Measurements from ENCODE around the gene TSHZ3. TPM values are rescaled to one million over a fixed set of nuclear protein-coding genes. Genes with fewer than 3 reads are reported as not detected.

TSHZ3 gene
- total RNA-seq, 8 experiments from 2014 or later, result 2.2 to 22.2 (median 14.0) TPM

DNA sequence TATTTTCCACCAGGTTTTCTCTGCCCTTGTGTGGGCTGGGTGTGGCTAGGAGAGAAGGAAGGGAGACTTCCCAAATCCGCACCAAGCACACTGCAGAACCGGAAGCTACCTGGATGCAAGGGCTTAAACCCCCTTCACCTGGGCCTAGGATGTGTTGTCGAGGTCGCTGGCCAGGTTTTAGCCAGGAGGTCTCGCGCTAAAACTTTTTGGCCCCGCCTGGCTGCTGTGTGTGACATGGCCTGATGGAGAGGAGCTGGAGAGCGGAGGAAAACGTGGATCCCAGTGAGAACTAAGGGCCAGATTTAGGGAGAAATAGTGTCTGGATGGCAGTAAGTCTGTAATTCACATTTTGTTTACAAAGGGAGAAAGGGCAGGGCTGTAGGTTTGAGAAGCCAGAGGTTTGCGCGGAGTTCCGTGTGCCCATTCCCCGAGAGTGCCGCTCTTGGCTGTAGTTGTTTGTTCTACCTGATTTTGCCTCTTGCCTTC lies 3.1 kb upstream of the TSHZ3 start:
- H3K4me1 ChIP-seq (replicated peaks in 1 of 2), result peaks cover 27 to 34% of the 10 kb centered on the region in 2 donors
- peak overlapping the region; percentile 73 to 100 (median 84) for H3K4me3 ChIP-seq
- ATAC-seq (replicated peaks in 6 of 8), result no peak
- peak overlapping the region; percentile 64 to 92 for H3K27ac ChIP-seq
- WGBS, 10 experiments, result 47 to 100% (median 76%) methylated on average over 1 to 8 of the region's 14 CpGs; no CpG with 5 or more reads in 6 of the 10 experiments
- in situ Hi-C loops (cut with MboI; ENCODE audit: low pct_unique_long_range_greater_than_20kb in 2 of 9, low sequenced_read_pairs in 9 of 9, unreplicated experiment in 9 of 9), result no loop called here

GRCh38 chr19:31351855-31352195 lies 2.6 kb upstream of the TSHZ3 start:
- 2 to 32% (median 6%) methylated on average over 2 to 12 of the region's 29 CpGs; no CpG with 5 or more reads in 5 of the 10 experiments for WGBS, 10 experiments
- Histone ChIP-seq H3K4me3 (peak overlapping the region; percentile 73 to 100 (median 84)), H3K4me1 (replicated peaks in 1 of 2) (peaks cover 30 to 36% of the 10 kb centered on the region in 2 donors), H3K27ac (peak overlapping the region; percentile 64 to 92)
- in situ Hi-C loops (cut with MboI; ENCODE audit: low pct_unique_long_range_greater_than_20kb in 2 of 9, low sequenced_read_pairs in 9 of 9, unreplicated experiment in 9 of 9), result no loop called here
- peak in 5 of 8 experiments; percentile 1 to 49 (median 35) for ATAC-seq (replicated peaks in 6 of 8)

- in situ Hi-C loops (cut with MboI; ENCODE audit: low pct_unique_long_range_greater_than_20kb in 2 of 9, low sequenced_read_pairs in 9 of 9, unreplicated experiment in 9 of 9), result no loop called here
- Histone ChIP-seq H3K27ac (peak overlapping the region; percentile 85 to 92), H3K4me3 (peak overlapping the region; percentile 73 to 100 (median 84)), H3K4me1 (replicated peaks in 1 of 2) (peaks cover 36 to 42% of the 10 kb centered on the region in 2 donors)
- ATAC-seq (replicated peaks in 6 of 8), result peak; percentile 6 to 42 (median 18)
- 0 to 6% (median 0%) methylated on average over 3 to 31 of the region's 72 CpGs; no CpG with 5 or more reads in 1 of the 10 experiments for whole genome bisulfite sequencing, 10 experiments
Observed at GRCh38 chr19:31351056-31351854, 2.0 kb upstream of the TSHZ3 start.

- peak overlapping the region; percentile 85 to 92 for H3K27ac ChIP-seq
- in situ Hi-C loops (cut with MboI; ENCODE audit: low pct_unique_long_range_greater_than_20kb in 2 of 9, low sequenced_read_pairs in 9 of 9, unreplicated experiment in 9 of 9), result no loop called here
Observed at GRCh38 chr19:31350693-31351055, 1.4 kb upstream of the TSHZ3 start.

DNA sequence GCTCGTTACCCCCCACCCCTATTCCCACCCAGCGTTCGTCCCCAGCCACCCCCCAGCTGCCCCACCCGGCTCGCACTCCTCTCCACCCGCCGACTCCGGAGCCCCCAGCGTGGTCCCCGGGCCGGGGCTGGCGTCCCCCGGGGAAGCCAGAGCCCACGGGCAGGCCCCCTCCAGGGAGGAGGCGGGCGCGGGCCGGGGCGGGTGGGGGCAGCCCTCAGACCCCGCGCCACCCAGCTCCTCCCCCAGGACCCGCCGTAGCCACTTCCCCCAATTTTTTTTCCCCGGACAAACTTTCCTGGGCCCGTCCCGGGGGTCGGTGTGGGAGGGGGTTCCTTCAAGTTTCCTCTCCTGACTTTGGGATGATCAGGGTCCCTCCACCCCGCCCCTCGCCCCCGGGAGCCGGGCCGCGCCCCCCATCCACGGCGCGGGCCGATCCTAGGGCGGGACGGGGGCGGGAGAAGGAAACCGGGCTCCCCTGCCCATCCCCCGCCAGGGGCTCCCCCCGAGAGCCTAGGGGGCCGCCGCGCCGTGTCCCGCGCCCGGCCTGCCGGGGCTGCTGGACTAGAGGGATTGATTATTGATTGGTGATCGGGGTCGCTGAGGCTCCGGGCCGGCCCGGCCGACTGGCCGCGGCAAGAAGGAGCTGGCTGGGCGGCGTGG lies 927 bp upstream of the TSHZ3 start:
- ATAC-seq (replicated peaks in 6 of 8), result peak; percentile 1 to 29 (median 14)
- in situ Hi-C loops (cut with MboI; ENCODE audit: low pct_unique_long_range_greater_than_20kb in 2 of 9, low sequenced_read_pairs in 9 of 9, unreplicated experiment in 9 of 9), result no loop called here
- Histone ChIP-seq H3K4me1 (replicated peaks in 1 of 2) (peaks cover 40 to 41% of the 10 kb centered on the region in 2 donors), H3K4me3 (peak overlapping the region; percentile 73 to 100 (median 84)), H3K27ac (peak overlapping the region; percentile 85 to 92)
- no CpG with 5 or more reads among the region's 61 CpGs for WGBS, 10 experiments

More at GRCh38 chr19:31350693-31351055, 1.4 kb upstream of the TSHZ3 start:
- 0 to 6% (median 0%) methylated on average over 3 to 13 of the region's 63 CpGs; no CpG with 5 or more reads in 5 of the 10 experiments for WGBS, 10 experiments
- peak; percentile 15 to 66 (median 36) for ATAC-seq (replicated peaks in 6 of 8)
- H3K4me3 ChIP-seq, result peak overlapping the region; percentile 73 to 100 (median 84)
- peaks cover 38 to 43% of the 10 kb centered on the region in 2 donors for H3K4me1 ChIP-seq (replicated peaks in 1 of 2)

DNA sequence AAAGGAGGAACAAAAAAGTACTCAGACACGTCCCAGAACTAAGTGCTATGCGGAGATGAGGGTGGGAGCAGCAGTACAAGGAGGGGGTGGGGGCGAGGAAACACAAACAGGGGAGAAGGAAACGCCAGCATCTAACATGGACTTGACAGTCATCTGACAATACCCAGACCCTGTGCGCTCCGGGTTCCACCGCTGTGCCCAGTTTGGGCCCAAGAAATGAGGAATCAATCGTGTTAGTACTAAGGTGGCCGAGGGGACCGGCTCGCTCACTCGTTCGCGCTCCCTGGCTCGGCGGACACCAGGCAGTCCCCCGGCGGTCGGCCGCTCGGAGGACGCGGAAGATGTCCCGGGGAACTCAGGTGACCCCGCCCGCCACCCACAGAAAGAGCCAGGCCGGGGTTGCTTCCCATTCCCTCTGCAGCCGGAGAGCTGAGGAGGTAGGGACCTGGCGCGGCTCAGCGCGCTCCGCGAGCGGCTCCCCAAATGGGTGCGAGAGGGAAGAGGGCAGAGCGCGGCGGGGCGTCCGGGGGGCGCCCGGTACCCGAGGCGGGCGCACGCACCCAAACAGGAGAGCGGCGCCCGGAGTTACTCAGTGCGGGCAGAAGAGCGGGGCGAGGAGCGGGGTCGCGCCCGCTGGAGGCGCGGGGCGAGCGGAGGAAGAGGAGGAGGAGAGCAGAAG lies 616 bp downstream of the TSHZ3 start:
- 0 to 6% (median 1%) methylated on average over 2 to 14 of the region's 61 CpGs; no CpG with 5 or more reads in 4 of the 10 experiments for WGBS, 10 experiments
- H3K4me3 ChIP-seq, result peak overlapping the region; percentile 73 to 100 (median 84)
- in situ Hi-C loops (cut with MboI; ENCODE audit: low pct_unique_long_range_greater_than_20kb in 2 of 9, low sequenced_read_pairs in 9 of 9, unreplicated experiment in 9 of 9), result loop anchor here in 1 of 9 experiments (25.0 kb wide), 1 partner anchor 661 kb away; no protein-coding TSS in a partner anchor
- H3K4me1 ChIP-seq (replicated peaks in 1 of 2), result peaks cover 48 to 52% of the 10 kb centered on the region in 2 donors
- peak; percentile 5 to 26 (median 14) for ATAC-seq (replicated peaks in 6 of 8)
- peak overlapping the region; percentile 85 to 92 for H3K27ac ChIP-seq

GRCh38 chr19:31347828-31348392 lies 1.3 kb downstream of the TSHZ3 start:
- no peak for ATAC-seq (replicated peaks in 6 of 8)
- Histone ChIP-seq H3K27ac (no peak overlapping the region), H3K4me3 (peak overlapping the region; percentile 73 to 100 (median 84)), H3K4me1 (replicated peaks in 1 of 2) (peaks cover 45 to 52% of the 10 kb centered on the region in 2 donors)
- in situ Hi-C loops (cut with MboI; ENCODE audit: low pct_unique_long_range_greater_than_20kb in 2 of 9, low sequenced_read_pairs in 9 of 9, unreplicated experiment in 9 of 9), result loop anchor here in 1 of 9 experiments (25.0 kb wide), 1 partner anchor 661 kb away; no protein-coding TSS in a partner anchor
- WGBS, 10 experiments, result 0 to 47% (median 5%) methylated on average over 1 to 8 of the region's 11 CpGs

- Histone ChIP-seq H3K27ac (no peak overlapping the region), H3K4me3 (peak overlapping the region; percentile 73 to 100 (median 84)), H3K4me1 (replicated peaks in 1 of 2) (peaks cover 43 to 51% of the 10 kb centered on the region in 2 donors)
- in situ Hi-C loops (cut with MboI; ENCODE audit: low pct_unique_long_range_greater_than_20kb in 2 of 9, low sequenced_read_pairs in 9 of 9, unreplicated experiment in 9 of 9), result loop anchor here in 1 of 9 experiments (25.0 kb wide), 1 partner anchor 660 kb away; no protein-coding TSS in a partner anchor
- no peak for ATAC-seq (replicated peaks in 6 of 8)
- 0 to 80% (median 40%) methylated on average over 1 to 3 of the region's 3 CpGs; no CpG with 5 or more reads in 3 of the 10 experiments for WGBS, 10 experiments
Observed at GRCh38 chr19:31347354-31347753, 1.9 kb downstream of the TSHZ3 start.

DNA sequence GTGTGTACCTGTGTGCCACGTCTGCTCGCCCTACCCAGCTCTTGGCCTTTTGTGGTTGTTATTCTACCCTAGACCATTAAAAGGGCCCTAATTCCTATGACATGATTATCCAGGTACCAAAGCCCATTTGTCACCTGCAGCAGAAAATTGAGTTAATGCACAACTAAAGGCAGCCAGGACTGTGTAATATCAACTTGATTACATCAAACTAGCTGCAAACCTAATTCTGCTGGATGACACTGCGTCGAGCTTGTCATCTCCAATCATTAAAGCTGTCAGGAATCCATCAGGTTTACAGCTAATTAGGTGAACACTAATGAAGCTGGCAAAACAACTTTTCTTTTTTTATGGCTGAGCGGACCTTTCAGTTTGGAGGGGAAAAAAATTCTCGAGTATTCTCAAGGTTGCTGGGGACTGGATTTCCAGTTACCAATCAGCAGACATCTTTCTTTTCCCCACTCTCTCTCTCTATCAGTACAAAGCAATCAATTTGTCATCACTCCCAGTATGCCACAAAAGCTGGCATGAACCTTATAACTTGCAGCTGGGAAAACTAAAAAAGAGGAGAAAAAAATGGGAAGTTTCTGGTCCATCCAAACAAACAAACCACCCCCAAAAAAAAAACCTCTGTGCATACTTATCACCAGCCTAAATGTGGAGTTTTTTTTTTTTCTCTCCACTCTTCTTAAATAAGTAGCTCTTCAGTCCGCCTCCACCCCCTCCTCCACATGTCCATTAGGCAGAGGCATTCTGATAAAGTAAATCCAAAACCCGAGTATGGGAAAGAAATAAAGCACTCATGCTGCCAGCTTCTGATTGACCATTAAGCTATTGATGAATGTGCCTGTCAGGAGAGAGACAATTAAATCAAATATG lies 2.8 kb downstream of the TSHZ3 start:
- H3K4me1 ChIP-seq (replicated peaks in 1 of 2), result peaks cover 42 to 54% of the 10 kb centered on the region in 2 donors
- in situ Hi-C loops (cut with MboI; ENCODE audit: low pct_unique_long_range_greater_than_20kb in 2 of 9, low sequenced_read_pairs in 9 of 9, unreplicated experiment in 9 of 9), result loop anchor here in 1 of 9 experiments (25.0 kb wide), 1 partner anchor 659 kb away; no protein-coding TSS in a partner anchor
- H3K4me3 ChIP-seq, result peak overlapping the region in 3 of 5 donors; percentile 73 to 84 (median 78)
- ATAC-seq (replicated peaks in 6 of 8), result no peak
- no peak overlapping the region for H3K27ac ChIP-seq
- WGBS, 10 experiments, result 22 to 86% (median 62%) methylated on average over 1 to 7 of the region's 8 CpGs

- no peak for ATAC-seq (replicated peaks in 6 of 8)
- 20 to 87% (median 50%) methylated on average over 1 to 6 of the region's 9 CpGs; no CpG with 5 or more reads in 3 of the 10 experiments for WGBS, 10 experiments
- in situ Hi-C loops (cut with MboI; ENCODE audit: low pct_unique_long_range_greater_than_20kb in 2 of 9, low sequenced_read_pairs in 9 of 9, unreplicated experiment in 9 of 9), result loop anchor here in 1 of 9 experiments (25.0 kb wide), 1 partner anchor 657 kb away; no protein-coding TSS in a partner anchor
Observed at GRCh38 chr19:31344403-31344802, 4.8 kb downstream of the TSHZ3 start.

DNA sequence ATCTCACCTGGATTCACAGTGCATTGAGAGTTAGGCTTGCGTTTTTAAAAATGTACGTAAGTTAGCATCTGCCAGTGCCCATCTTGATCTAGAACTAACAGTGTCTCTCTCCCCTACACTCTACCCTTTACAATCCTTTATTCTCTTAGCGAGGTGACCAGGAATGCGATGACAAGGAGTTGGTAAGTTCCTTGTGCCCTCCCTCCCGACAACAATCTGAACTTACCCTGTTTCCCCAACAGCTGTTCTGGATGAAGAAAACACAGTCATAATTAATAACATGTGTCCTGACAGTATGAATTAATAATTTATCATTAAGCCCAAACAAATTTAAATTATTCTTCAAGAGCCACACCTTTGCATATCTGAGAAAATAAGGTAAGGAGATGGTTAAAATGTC lies 6.3 kb downstream of the TSHZ3 start:
- in situ Hi-C loops (cut with MboI; ENCODE audit: low pct_unique_long_range_greater_than_20kb in 2 of 9, low sequenced_read_pairs in 9 of 9, unreplicated experiment in 9 of 9), result loop anchor here in 1 of 9 experiments (25.0 kb wide), 1 partner anchor 656 kb away; no protein-coding TSS in a partner anchor
- Histone ChIP-seq H3K4me1 (replicated peaks in 1 of 2) (peaks cover 76 to 87% of the 10 kb centered on the region in 2 donors), H3K4me3 (no peak overlapping the region), H3K27ac (no peak overlapping the region)
- WGBS, 10 experiments, result 67 to 100% (median 91%) methylated on average over 1 to 5 of the region's 5 CpGs
- no peak for ATAC-seq (replicated peaks in 6 of 8)

More at GRCh38 chr19:31344403-31344802, 4.8 kb downstream of the TSHZ3 start:
- Histone ChIP-seq H3K4me3 (no peak overlapping the region), H3K27ac (no peak overlapping the region), H3K4me1 (replicated peaks in 1 of 2) (peaks cover 63 to 74% of the 10 kb centered on the region in 2 donors)
